Measurements from ENCODE around the gene NABP2.
"Not testable (repeated sequence)": the region's sequence is repeated elsewhere in the genome, so short reads cannot be mapped to it uniquely, and the experiment has no call there.

NABP2 gene

GRCh38 chr12:56248711-56249110 is 24.6 kb downstream of the NABP2 start:
- DNase-seq = no peak

GRCh38 chr12:56252649-56253048 is 28.5 kb downstream of the NABP2 start:
- no peak for DNase-seq

GRCh38 chr12:56253091-56253490 is 28.9 kb downstream of the NABP2 start:
- DNase-seq = no peak

GRCh38 chr12:56255671-56256070 is 31.5 kb downstream of the NABP2 start:
- no peak for DNase-seq

GRCh38 chr12:56256326-56256960 is 32.3 kb downstream of the NABP2 start:
- DNase-seq = no peak

GRCh38 chr12:56257071-56257470 is 32.9 kb downstream of the NABP2 start:
- DNase-seq = no peak

- no peak for DNase-seq
Measured at GRCh38 chr12:56257491-56258067, 33.4 kb downstream of the NABP2 start.

- DNase-seq = peak; percentile 8
Measured at GRCh38 chr12:56258068-56258819, 34.1 kb downstream of the NABP2 start, which contains the start of gene ANKRD52. Gene ANKRD52 (minus strand): TSS chr12:56258384. CDS start chr12:56258269, 115 bp downstream.

GRCh38 chr12:56258820-56259183 is 34.7 kb downstream of the NABP2 start:
- DNase-seq = no peak

- DNase-seq = no peak
Measured at GRCh38 chr12:56260380-56260779, 36.2 kb downstream of the NABP2 start.

- no peak for DNase-seq
Measured at GRCh38 chr12:56260921-56261320, 36.8 kb downstream of the NABP2 start.

- DNase-seq = no peak
Measured at GRCh38 chr12:56261503-56262232, 37.5 kb downstream of the NABP2 start.

GRCh38 chr12:56262955-56263354 is 38.8 kb downstream of the NABP2 start:
- DNase-seq = not testable (repeated sequence)

GRCh38 chr12:56266068-56266692 is 42.0 kb downstream of the NABP2 start:
- not testable (repeated sequence) for DNase-seq

- DNase-seq = peak; percentile 52
Measured at GRCh38 chr12:56266693-56267442, 42.7 kb downstream of the NABP2 start, which contains the start of gene COQ10A. Gene COQ10A (plus strand): TSS chr12:56266942. CDS start chr12:56267119, 177 bp downstream.

GRCh38 chr12:56267443-56268071 is 43.4 kb downstream of the NABP2 start:
- DNase-seq = no peak

- DNase-seq = no peak
Measured at GRCh38 chr12:56271031-56271430, 46.9 kb downstream of the NABP2 start.

- DNase-seq = not testable (repeated sequence)
Measured at GRCh38 chr12:56272468-56272867, 48.3 kb downstream of the NABP2 start.

- no peak for DNase-seq
Measured at GRCh38 chr12:56274299-56274698, 50.2 kb downstream of the NABP2 start.

GRCh38 chr12:56278905-56279304 is 54.8 kb downstream of the NABP2 start:
- no peak for DNase-seq
